Left ventricle myocardium inferior (tissue), 1 donor: Measurements from ENCODE around the gene CA10. TPM values are rescaled to one million over a fixed set of nuclear protein-coding genes. Genes with fewer than 3 reads are reported as not detected.

ENCODE experiments used
- DNase-seq: peaks from one replicate; pipeline ENCODE4 v3.0.0-alpha.2; 2020
- H3K27ac ChIP-seq: fragments of 200-600 bp; replicated peaks from 2 replicates; pipeline ENCODE4 v1.8.0; 2021
- H3K27me3 ChIP-seq: fragments of 200-600 bp; 2 replicates; pipeline ENCODE4 v1.8.0; 2021; ENCODE audit warnings: low read depth
- H3K36me3 ChIP-seq: fragments of 200-600 bp; 2 replicates; pipeline ENCODE4 v1.8.0; 2021
- H3K4me1 ChIP-seq: fragments of 200-600 bp; 2 replicates; pipeline ENCODE4 v1.8.0; 2021
- H3K4me3 ChIP-seq: fragments of 200-600 bp; 2 replicates; pipeline ENCODE4 v1.8.0; 2021; ENCODE audit warnings: mild to moderate bottlenecking, moderate library complexity
- H3K9me3 ChIP-seq: fragments of 200-600 bp; replicated peaks from 2 replicates; pipeline ENCODE4 v1.8.0; 2021
- intact Hi-C: fragments of 100-400 bp; cut with micrococcal nuclease; formaldehyde crosslinking; loops from one replicate; pipeline ENCODE4 v1.11.0; 2022
- total RNA-seq: library from RNA; stranded (reverse); fragmentation: NEBNext Ultra II Directional; extraction: Animal tissue kit (Norgen Biotek cat#: 25700); gene quantifications from one replicate; pipeline ENCODE4 v1.2.1, GENCODE V29; 2021
- TF ChIP-seq, protein P1 (sequence below): fragments of 200-600 bp; IDR thresholded peaks from 2 replicates; pipeline ENCODE4 v1.8.0; 2021; ENCODE audit warnings: antibody characterized with exemption, mild to moderate bottlenecking, borderline replicate concordance
- donor health status: DM: no; HTN: yes; CAD: no; lungs with severe emphysema.

Gene CA10
- total RNA-seq, 1 donor from 2014 or later: not detected

DNA sequence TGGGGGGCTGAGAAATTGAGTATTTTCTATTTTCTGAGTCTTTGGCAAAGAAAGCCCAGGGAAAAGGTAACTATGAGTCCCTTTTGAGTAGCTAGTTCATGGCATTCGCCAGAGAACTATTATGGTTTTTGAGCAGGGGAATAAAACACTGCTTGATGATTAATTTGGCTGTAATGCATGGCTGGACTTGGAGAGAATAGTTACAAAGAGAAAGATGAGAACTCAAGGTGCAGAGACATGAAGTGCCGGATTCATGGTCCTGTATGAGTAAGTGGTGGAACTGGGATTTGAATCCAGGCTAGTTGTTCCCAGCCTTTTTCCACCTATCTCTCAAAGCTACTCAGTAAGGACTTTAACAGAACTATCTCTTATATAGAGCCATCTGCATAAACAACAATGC lies 266.6 kb downstream of the CA10 start:
- no peak overlapping the region for H3K4me3 ChIP-seq
- no peak for DNase-seq
- H3K4me1 ChIP-seq: no peaks in the 10 kb centered on the region
- intact Hi-C loops: no loop called here
- no peaks in the 10 kb centered on the region for H3K27me3 ChIP-seq
- no peak overlapping the region for H3K27ac ChIP-seq
- H3K9me3 ChIP-seq: peaks cover 7% of the 10 kb centered on the region
- TF ChIP-seq, protein P1, sequence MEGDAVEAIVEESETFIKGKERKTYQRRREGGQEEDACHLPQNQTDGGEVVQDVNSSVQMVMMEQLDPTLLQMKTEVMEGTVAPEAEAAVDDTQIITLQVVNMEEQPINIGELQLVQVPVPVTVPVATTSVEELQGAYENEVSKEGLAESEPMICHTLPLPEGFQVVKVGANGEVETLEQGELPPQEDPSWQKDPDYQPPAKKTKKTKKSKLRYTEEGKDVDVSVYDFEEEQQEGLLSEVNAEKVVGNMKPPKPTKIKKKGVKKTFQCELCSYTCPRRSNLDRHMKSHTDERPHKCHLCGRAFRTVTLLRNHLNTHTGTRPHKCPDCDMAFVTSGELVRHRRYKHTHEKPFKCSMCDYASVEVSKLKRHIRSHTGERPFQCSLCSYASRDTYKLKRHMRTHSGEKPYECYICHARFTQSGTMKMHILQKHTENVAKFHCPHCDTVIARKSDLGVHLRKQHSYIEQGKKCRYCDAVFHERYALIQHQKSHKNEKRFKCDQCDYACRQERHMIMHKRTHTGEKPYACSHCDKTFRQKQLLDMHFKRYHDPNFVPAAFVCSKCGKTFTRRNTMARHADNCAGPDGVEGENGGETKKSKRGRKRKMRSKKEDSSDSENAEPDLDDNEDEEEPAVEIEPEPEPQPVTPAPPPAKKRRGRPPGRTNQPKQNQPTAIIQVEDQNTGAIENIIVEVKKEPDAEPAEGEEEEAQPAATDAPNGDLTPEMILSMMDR: no peak
- H3K36me3 ChIP-seq: no peaks in the 10 kb centered on the region

DNA sequence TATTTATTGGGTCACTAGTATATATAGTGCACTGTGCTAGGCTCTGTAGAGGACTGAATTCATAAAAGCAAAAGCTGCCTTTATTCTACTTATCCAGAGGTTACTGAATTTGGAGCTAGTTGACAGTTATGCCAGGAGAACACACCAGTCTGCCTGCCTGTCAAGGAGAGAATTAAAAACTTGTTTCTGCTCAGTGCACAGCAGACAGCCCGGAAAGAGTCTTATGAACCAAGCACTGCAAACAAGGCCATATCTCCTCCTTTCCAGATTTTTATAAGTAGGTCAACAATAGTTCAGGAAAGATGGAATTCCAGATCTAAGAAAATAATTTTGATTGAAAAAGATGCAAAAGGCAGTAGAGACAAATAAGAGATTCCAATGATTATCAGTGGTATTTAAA lies 267.8 kb downstream of the CA10 start:
- no peaks in the 10 kb centered on the region for H3K9me3 ChIP-seq
- intact Hi-C loops: no loop called here
- DNase-seq: no peak
- no peak overlapping the region for H3K27ac ChIP-seq
- no peaks in the 10 kb centered on the region for H3K36me3 ChIP-seq
- TF ChIP-seq, protein P1: no peak
- no peaks in the 10 kb centered on the region for H3K27me3 ChIP-seq
- no peak overlapping the region for H3K4me3 ChIP-seq
- H3K4me1 ChIP-seq: no peaks in the 10 kb centered on the region

DNA sequence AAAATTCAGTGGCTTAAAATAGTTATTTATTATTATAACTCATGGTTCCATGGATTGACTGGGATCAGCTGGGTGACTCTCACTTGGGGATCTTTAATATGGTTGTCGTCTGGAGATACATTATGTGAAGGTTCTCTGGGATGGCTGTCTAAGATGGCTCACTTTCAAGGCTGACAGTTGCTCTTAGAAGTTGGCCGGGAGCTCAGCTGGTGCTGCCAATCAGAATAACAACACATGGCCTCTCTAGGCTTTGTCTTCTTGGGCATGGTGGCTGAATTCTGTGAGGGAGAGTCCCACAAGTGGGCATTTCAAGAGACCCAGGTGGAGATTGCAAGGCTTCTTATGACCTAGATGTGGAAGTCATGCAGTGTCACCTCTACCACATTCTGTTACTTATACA lies 269.7 kb downstream of the CA10 start:
- no peaks in the 10 kb centered on the region for H3K27me3 ChIP-seq
- intact Hi-C loops: no loop called here
- no peaks in the 10 kb centered on the region for H3K4me1 ChIP-seq
- H3K27ac ChIP-seq: no peak overlapping the region
- DNase-seq: no peak
- no peaks in the 10 kb centered on the region for H3K36me3 ChIP-seq
- H3K4me3 ChIP-seq: no peak overlapping the region
- H3K9me3 ChIP-seq: no peaks in the 10 kb centered on the region
- TF ChIP-seq, protein P1: no peak

DNA sequence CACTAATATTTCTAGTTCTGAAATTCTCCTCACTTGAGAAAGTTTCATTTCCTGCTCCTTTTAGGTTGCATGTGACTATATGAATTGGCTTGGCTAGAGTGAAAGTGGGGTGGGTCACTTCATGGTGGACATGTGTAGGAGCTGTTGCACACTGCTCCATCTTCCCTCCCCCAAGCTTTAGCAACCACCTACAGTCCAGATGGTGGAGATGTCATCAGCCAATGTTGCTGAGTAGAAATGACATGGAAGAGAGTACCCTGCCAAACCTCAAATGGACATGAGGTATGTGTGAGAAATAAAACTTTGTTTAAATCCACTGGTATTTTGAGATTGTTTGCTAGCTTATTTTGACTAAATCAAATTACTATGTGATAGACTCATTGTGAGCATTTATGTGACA lies 281.5 kb downstream of the CA10 start:
- intact Hi-C loops: no loop called here
- no peak for DNase-seq
- Histone ChIP-seq H3K4me3 (no peak overlapping the region), H3K27ac (no peak overlapping the region), H3K36me3 (no peaks in the 10 kb centered on the region), H3K4me1 (no peaks in the 10 kb centered on the region), H3K9me3 (no peaks in the 10 kb centered on the region), H3K27me3 (peaks cover 16% of the 10 kb centered on the region)
- TF ChIP-seq, protein P1: no peak

DNA sequence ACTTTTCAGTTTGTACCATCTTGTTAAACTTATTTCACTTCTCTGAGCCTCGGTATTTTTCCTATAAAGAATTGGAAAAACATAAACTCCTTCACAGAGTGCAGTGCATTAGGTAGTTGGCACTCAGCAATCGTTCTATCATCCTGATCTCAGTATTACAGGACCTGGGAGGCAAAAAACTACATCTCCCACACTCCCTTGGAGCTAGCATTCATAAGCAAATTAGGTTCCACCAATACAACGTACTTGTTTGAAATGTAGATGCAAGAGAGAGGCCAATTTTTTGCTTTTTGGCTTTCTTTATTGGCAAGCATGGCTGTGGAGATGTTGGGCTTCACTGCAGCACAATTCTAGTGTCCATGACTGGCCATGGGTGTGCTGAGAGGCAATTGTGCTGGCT lies 285.2 kb downstream of the CA10 start:
- intact Hi-C loops: no loop called here
- DNase-seq: no peak
- no peaks in the 10 kb centered on the region for H3K36me3 ChIP-seq
- H3K9me3 ChIP-seq: no peaks in the 10 kb centered on the region
- TF ChIP-seq, protein P1: no peak
- no peaks in the 10 kb centered on the region for H3K4me1 ChIP-seq
- H3K4me3 ChIP-seq: no peak overlapping the region
- no peak overlapping the region for H3K27ac ChIP-seq
- H3K27me3 ChIP-seq: peaks cover 24% of the 10 kb centered on the region

DNA sequence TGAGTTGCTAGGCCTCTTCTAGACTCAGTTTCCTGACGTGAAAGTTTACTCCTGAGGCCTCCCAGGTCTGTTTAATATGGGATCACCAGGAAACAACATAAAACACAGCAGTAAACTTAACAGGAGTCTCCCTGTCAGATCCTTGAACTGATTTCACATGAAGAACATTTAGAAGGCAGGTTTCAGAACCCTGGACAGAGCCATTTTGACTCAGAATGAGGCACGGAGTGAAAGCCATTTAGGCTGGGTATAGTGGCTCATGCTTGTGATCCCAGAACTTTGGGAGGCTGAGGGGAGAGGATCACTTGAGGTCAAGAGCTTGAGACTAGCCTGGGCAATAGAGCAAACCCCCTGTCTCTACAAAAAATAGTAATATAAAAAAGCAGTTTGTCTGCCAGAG lies 289.1 kb downstream of the CA10 start:
- TF ChIP-seq, protein P1: no peak
- no peak overlapping the region for H3K4me3 ChIP-seq
- H3K9me3 ChIP-seq: no peaks in the 10 kb centered on the region
- no peaks in the 10 kb centered on the region for H3K36me3 ChIP-seq
- peaks cover 7% of the 10 kb centered on the region for H3K27me3 ChIP-seq
- H3K27ac ChIP-seq: no peak overlapping the region
- intact Hi-C loops: no loop called here
- no peak for DNase-seq
- no peaks in the 10 kb centered on the region for H3K4me1 ChIP-seq
